H1 (cell line): ENCODE results near the gene ENPP1. TPM values are rescaled to one million over a fixed set of nuclear protein-coding genes. Genes with fewer than 3 reads are reported as not detected.

ENCODE experiments used
- CREB1 ChIP-seq: IDR thresholded peaks from 2 replicates; pipeline ENCODE4 v1.6.1; 2012; ENCODE audit warnings: inconsistent platforms
- POU5F1 ChIP-seq: IDR thresholded peaks from 2 replicates; pipeline ENCODE4 v1.6.1; 2011; ENCODE audit warnings: low read depth, mild to moderate bottlenecking, low read length, moderate library complexity
- SIRT6 ChIP-seq: IDR thresholded peaks from one replicate; pipeline ENCODE4 v1.7.1; 2012; ENCODE audit warnings: low read length, inconsistent platforms
- SP4 ChIP-seq: IDR thresholded peaks from 2 replicates; pipeline ENCODE4 v1.6.1; 2012; ENCODE audit warnings: low read length, inconsistent platforms
- TAF1 ChIP-seq: IDR thresholded peaks from 2 replicates; pipeline ENCODE4 v1.6.1; 2011; ENCODE audit warnings: mild to moderate bottlenecking, low read depth, low read length
- polyA plus RNA-seq, 7 experiments: library from polyadenylated mRNA; depleted of rRNA in 3 of 7; stranded (reverse) in 5 of 7; unstranded in 2 of 7; fragments of >200 nt in 5 of 7; fragments of 200-250 nt in 2 of 7; gene quantifications; 1 replicate in 5 of 7; 2 replicates in 1 of 7; 4 replicates in 1 of 7; pipeline versions ENCODE4 v1.2.1 to v1.2.3, GENCODE V29; 2011 to 2013; ENCODE audit warnings: missing spikeins in 2 of 7, mixed read lengths in 2 of 7
- total RNA-seq: library from RNA; stranded (reverse); fragmentation: NEBNext Ultra II Directional; extraction: Animal tissue kit (Norgen Biotek cat#: 25700); gene quantifications from 2 replicates; pipeline ENCODE4 v1.2.1, GENCODE V29; 2021
- TF ChIP-seq, protein P1 (sequence below): fragments of 300-600 bp; sonication (generic); IDR thresholded peaks from 2 replicates; pipeline ENCODE4 v1.7.1; 2012; ENCODE audit warnings: low read length, moderate library complexity, mild to moderate bottlenecking, inconsistent platforms; ENCODE audit not compliant: insufficient replicate concordance

Gene ENPP1
- total and polyA plus RNA-seq, 2 of the 8 experiments (the other 6 are each of a cell fraction or from before 2014, with no cell fraction given): 10.1 to 39.1 TPM

DNA sequence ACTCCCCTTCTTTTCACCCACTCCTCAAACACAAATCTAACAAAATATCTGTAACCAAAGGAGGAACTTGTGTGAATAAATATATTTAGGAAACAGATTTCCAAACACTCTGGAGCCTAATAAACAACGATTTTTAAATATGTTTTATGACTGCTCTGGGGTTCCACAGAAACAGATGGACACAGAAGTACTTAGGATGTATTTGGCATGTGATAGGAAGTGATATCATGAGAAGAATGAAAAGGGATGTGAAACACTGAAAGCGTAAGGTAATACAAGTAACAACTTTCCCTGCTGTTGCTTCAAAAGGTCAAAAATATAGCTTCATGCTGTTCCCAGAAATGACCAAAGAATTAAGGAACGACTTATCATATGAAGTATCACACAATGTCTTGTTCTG lies 26.1 kb upstream of the ENPP1 start (continued):
- TF ChIP-seq, protein P1, sequence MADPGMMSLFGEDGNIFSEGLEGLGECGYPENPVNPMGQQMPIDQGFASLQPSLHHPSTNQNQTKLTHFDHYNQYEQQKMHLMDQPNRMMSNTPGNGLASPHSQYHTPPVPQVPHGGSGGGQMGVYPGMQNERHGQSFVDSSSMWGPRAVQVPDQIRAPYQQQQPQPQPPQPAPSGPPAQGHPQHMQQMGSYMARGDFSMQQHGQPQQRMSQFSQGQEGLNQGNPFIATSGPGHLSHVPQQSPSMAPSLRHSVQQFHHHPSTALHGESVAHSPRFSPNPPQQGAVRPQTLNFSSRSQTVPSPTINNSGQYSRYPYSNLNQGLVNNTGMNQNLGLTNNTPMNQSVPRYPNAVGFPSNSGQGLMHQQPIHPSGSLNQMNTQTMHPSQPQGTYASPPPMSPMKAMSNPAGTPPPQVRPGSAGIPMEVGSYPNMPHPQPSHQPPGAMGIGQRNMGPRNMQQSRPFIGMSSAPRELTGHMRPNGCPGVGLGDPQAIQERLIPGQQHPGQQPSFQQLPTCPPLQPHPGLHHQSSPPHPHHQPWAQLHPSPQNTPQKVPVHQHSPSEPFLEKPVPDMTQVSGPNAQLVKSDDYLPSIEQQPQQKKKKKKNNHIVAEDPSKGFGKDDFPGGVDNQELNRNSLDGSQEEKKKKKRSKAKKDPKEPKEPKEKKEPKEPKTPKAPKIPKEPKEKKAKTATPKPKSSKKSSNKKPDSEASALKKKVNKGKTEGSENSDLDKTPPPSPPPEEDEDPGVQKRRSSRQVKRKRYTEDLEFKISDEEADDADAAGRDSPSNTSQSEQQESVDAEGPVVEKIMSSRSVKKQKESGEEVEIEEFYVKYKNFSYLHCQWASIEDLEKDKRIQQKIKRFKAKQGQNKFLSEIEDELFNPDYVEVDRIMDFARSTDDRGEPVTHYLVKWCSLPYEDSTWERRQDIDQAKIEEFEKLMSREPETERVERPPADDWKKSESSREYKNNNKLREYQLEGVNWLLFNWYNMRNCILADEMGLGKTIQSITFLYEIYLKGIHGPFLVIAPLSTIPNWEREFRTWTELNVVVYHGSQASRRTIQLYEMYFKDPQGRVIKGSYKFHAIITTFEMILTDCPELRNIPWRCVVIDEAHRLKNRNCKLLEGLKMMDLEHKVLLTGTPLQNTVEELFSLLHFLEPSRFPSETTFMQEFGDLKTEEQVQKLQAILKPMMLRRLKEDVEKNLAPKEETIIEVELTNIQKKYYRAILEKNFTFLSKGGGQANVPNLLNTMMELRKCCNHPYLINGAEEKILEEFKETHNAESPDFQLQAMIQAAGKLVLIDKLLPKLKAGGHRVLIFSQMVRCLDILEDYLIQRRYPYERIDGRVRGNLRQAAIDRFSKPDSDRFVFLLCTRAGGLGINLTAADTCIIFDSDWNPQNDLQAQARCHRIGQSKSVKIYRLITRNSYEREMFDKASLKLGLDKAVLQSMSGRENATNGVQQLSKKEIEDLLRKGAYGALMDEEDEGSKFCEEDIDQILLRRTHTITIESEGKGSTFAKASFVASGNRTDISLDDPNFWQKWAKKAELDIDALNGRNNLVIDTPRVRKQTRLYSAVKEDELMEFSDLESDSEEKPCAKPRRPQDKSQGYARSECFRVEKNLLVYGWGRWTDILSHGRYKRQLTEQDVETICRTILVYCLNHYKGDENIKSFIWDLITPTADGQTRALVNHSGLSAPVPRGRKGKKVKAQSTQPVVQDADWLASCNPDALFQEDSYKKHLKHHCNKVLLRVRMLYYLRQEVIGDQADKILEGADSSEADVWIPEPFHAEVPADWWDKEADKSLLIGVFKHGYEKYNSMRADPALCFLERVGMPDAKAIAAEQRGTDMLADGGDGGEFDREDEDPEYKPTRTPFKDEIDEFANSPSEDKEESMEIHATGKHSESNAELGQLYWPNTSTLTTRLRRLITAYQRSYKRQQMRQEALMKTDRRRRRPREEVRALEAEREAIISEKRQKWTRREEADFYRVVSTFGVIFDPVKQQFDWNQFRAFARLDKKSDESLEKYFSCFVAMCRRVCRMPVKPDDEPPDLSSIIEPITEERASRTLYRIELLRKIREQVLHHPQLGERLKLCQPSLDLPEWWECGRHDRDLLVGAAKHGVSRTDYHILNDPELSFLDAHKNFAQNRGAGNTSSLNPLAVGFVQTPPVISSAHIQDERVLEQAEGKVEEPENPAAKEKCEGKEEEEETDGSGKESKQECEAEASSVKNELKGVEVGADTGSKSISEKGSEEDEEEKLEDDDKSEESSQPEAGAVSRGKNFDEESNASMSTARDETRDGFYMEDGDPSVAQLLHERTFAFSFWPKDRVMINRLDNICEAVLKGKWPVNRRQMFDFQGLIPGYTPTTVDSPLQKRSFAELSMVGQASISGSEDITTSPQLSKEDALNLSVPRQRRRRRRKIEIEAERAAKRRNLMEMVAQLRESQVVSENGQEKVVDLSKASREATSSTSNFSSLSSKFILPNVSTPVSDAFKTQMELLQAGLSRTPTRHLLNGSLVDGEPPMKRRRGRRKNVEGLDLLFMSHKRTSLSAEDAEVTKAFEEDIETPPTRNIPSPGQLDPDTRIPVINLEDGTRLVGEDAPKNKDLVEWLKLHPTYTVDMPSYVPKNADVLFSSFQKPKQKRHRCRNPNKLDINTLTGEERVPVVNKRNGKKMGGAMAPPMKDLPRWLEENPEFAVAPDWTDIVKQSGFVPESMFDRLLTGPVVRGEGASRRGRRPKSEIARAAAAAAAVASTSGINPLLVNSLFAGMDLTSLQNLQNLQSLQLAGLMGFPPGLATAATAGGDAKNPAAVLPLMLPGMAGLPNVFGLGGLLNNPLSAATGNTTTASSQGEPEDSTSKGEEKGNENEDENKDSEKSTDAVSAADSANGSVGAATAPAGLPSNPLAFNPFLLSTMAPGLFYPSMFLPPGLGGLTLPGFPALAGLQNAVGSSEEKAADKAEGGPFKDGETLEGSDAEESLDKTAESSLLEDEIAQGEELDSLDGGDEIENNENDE: no peak
- no peak for TF ChIP-seq CREB1
- TF ChIP-seq TAF1: no peak
- TF ChIP-seq SP4: no peak
- no peak for TF ChIP-seq POU5F1
- TF ChIP-seq SIRT6: no peak
